Measurements from ENCODE around the gene RNF212B. TPM values are rescaled to one million over a fixed set of nuclear protein-coding genes. Genes with fewer than 3 reads are reported as not detected.
"Not testable (repeated sequence)": the region's sequence is repeated elsewhere in the genome, so short reads cannot be mapped to it uniquely, and the experiment has no call there.

The RNF212B gene
- total RNA-seq, 1 experiment from 2014 or later: 0.39 TPM

GRCh38 chr14:23277189-23277588 lies 39.5 kb downstream of the RNF212B start:
- TF ChIP-seq, protein P1, sequence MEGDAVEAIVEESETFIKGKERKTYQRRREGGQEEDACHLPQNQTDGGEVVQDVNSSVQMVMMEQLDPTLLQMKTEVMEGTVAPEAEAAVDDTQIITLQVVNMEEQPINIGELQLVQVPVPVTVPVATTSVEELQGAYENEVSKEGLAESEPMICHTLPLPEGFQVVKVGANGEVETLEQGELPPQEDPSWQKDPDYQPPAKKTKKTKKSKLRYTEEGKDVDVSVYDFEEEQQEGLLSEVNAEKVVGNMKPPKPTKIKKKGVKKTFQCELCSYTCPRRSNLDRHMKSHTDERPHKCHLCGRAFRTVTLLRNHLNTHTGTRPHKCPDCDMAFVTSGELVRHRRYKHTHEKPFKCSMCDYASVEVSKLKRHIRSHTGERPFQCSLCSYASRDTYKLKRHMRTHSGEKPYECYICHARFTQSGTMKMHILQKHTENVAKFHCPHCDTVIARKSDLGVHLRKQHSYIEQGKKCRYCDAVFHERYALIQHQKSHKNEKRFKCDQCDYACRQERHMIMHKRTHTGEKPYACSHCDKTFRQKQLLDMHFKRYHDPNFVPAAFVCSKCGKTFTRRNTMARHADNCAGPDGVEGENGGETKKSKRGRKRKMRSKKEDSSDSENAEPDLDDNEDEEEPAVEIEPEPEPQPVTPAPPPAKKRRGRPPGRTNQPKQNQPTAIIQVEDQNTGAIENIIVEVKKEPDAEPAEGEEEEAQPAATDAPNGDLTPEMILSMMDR (conservative IDR thresholded peaks at IDR 0.05): no peak
- Mint-ChIP-seq H3K27me3 (ENCODE audit: low read depth) (peaks cover 93% of the 10 kb centered on the region), H3K4me3 (no peak overlapping the region), H3K4me1 (peaks cover 16 to 18% of the 10 kb centered on the region in 2 experiments), H3K27ac (no peak overlapping the region), H3K36me3 (ENCODE audit: insufficient read depth in 1 of 3, low read depth in 3 of 3) (peaks cover 0 to 3% (median 0%) of the 10 kb centered on the region in 3 experiments; a peak in 4 of 7 replicates), H3K9me3 (no peaks in the 10 kb centered on the region)
- Histone ChIP-seq H4K91ac (ENCODE audit: insufficient read length, low read depth, low read length) (no peak overlapping the region), H3K79me1 (ENCODE audit: insufficient read depth, low read depth, low read length, poor library complexity, severe bottlenecking) (no peaks in the 10 kb centered on the region), H4K20me1 (ENCODE audit: control insufficient read depth, insufficient read depth, insufficient read length) (no peaks in the 10 kb centered on the region), H2AK5ac (ENCODE audit: insufficient read length, low read length) (no peak overlapping the region), H2BK15ac (ENCODE audit: low read depth, low read length) (no peak overlapping the region), H3K9ac (ENCODE audit: extremely low read depth, insufficient read length, low read length) (no peak overlapping the region), H3T11ph (ENCODE audit: low read length) (no peak overlapping the region), H3K56ac (ENCODE audit: insufficient read length, low read depth, low read length) (no peak overlapping the region), H3K18ac (ENCODE audit: insufficient read length, low read depth, low read length) (no peak overlapping the region), H2AFZ (ENCODE audit: low read length) (no peak overlapping the region), H3K9me3 (ENCODE audit: control insufficient read depth, low read depth, low read length) (no peaks in the 10 kb centered on the region), H2BK120ac (ENCODE audit: low read depth, low read length, poor library complexity, severe bottlenecking) (no peak overlapping the region), H3K14ac (ENCODE audit: insufficient read depth, low read length) (no peak overlapping the region), H2BK12ac (ENCODE audit: insufficient read length, low read depth, low read length) (no peak overlapping the region), H3K27ac (ENCODE audit: insufficient read length, low read depth, low read length) (no peak overlapping the region), H3K4ac (ENCODE audit: low read depth, low read length) (no peak overlapping the region), H3K23ac (ENCODE audit: insufficient read length, low read depth, low read length) (no peak overlapping the region), H4K8ac (replicated peaks; ENCODE audit: insufficient read length, low read depth, low read length) (no peak overlapping the region), H3K23me2 (ENCODE audit: insufficient read length, low read depth, low read length, poor library complexity, severe bottlenecking) (no peaks in the 10 kb centered on the region), H4K5ac (ENCODE audit: insufficient read length, low read depth, low read length) (no peak overlapping the region), H2BK5ac (ENCODE audit: insufficient read length, low read length) (no peak overlapping the region), H3K27me3 (ENCODE audit: insufficient read depth, low read length) (peaks cover 2% of the 10 kb centered on the region; the same call in 1 of the 2 replicates), H3K4me1 (ENCODE audit: insufficient read depth, low read length) (peaks cover 8% of the 10 kb centered on the region; the same call in 1 of the 2 replicates), H3K79me2 (ENCODE audit: insufficient read depth, low read length) (no peaks in the 10 kb centered on the region), H3K4me2 (ENCODE audit: insufficient read depth, insufficient read length, low read length) (no peak overlapping the region), H2BK20ac (ENCODE audit: low read depth, low read length, poor library complexity, severe bottlenecking) (no peak overlapping the region)
- DNase-seq: no peak
- WGBS (ENCODE audit: extremely low coverage, insufficient read length, low lambda C conversion rate): no CpG with 5 or more reads among the region's 3 CpGs

- not testable (repeated sequence) for H3K18ac ChIP-seq (ENCODE audit: insufficient read length, low read depth, low read length); H3K56ac ChIP-seq (ENCODE audit: insufficient read length, low read depth, low read length); DNase-seq; H3K36me3 Mint-ChIP-seq (ENCODE audit: insufficient read depth in 1 of 3, low read depth in 3 of 3); H4K8ac ChIP-seq (replicated peaks; ENCODE audit: insufficient read length, low read depth, low read length); H4K5ac ChIP-seq (ENCODE audit: insufficient read length, low read depth, low read length); H3K79me2 ChIP-seq (ENCODE audit: insufficient read depth, low read length); H3K4me2 ChIP-seq (ENCODE audit: insufficient read depth, insufficient read length, low read length); H4K20me1 ChIP-seq (ENCODE audit: control insufficient read depth, insufficient read depth, insufficient read length); H3K23ac ChIP-seq (ENCODE audit: insufficient read length, low read depth, low read length); H2AFZ ChIP-seq (ENCODE audit: low read length); H3K27me3 ChIP-seq (ENCODE audit: insufficient read depth, low read length); H2BK12ac ChIP-seq (ENCODE audit: insufficient read length, low read depth, low read length); H2BK120ac ChIP-seq (ENCODE audit: low read depth, low read length, poor library complexity, severe bottlenecking); H3K14ac ChIP-seq (ENCODE audit: insufficient read depth, low read length); H3K9me3 ChIP-seq (ENCODE audit: control insufficient read depth, low read depth, low read length); H3T11ph ChIP-seq (ENCODE audit: low read length); H3K4me1 ChIP-seq (ENCODE audit: insufficient read depth, low read length); H2BK5ac ChIP-seq (ENCODE audit: insufficient read length, low read length); H3K4ac ChIP-seq (ENCODE audit: low read depth, low read length); H2AK5ac ChIP-seq (ENCODE audit: insufficient read length, low read length); H3K79me1 ChIP-seq (ENCODE audit: insufficient read depth, low read depth, low read length, poor library complexity, severe bottlenecking); H3K23me2 ChIP-seq (ENCODE audit: insufficient read length, low read depth, low read length, poor library complexity, severe bottlenecking); H4K91ac ChIP-seq (ENCODE audit: insufficient read length, low read depth, low read length); H3K4me3 Mint-ChIP-seq; H2BK20ac ChIP-seq (ENCODE audit: low read depth, low read length, poor library complexity, severe bottlenecking); H3K27ac Mint-ChIP-seq; H3K9ac ChIP-seq (ENCODE audit: extremely low read depth, insufficient read length, low read length); H3K27ac ChIP-seq (ENCODE audit: insufficient read length, low read depth, low read length); H2BK15ac ChIP-seq (ENCODE audit: low read depth, low read length); H3K9me3 Mint-ChIP-seq
- Mint-ChIP-seq H3K27me3 (ENCODE audit: low read depth) (peaks cover 92% of the 10 kb centered on the region), H3K4me1 (peaks cover 16 to 18% of the 10 kb centered on the region in 2 experiments)
- WGBS (ENCODE audit: extremely low coverage, insufficient read length, low lambda C conversion rate): no CpG with 5 or more reads among the region's 6 CpGs
These were observed 40.2 kb downstream of the RNF212B start for GRCh38 chr14:23277928-23278327.
